Suprapubic skin (tissue), 4 donors: ENCODE measurements around the gene MAP3K20.

Source experiments
- EP300 ChIP-seq: sonication (generic); formaldehyde crosslinking; IDR thresholded peaks from one replicate; pipeline ENCODE4 v1.6.1; 2017; ENCODE audit warnings: antibody characterized with exemption
- POLR2A ChIP-seq, 2 donors: fragments of 450-650 bp; IDR thresholded peaks; one replicate each; pipeline ENCODE4 v1.6.1; 2017; ENCODE audit warnings: antibody characterized with exemption in 2 of 2, mild to moderate bottlenecking in 2 of 2, moderate library complexity in 2 of 2
- POLR2AphosphoS5 ChIP-seq, 3 donors: sonication (generic); formaldehyde crosslinking; IDR thresholded peaks; one replicate each; pipeline ENCODE4 v1.6.1; 2017; ENCODE audit warnings: antibody characterized with exemption in 3 of 3
- TF ChIP-seq, protein P1 (sequence below), 2 donors: fragments of 200-600 bp in 1 of 2; fragments of 450-650 bp in 1 of 2; sonication (generic) in 1 of 2; IDR thresholded peaks; one replicate each; pipeline ENCODE4 v1.5.1; 2016 to 2019; ENCODE audit warnings: antibody characterized with exemption in 2 of 2, mild to moderate bottlenecking in 1 of 2, moderate library complexity in 1 of 2

DNA sequence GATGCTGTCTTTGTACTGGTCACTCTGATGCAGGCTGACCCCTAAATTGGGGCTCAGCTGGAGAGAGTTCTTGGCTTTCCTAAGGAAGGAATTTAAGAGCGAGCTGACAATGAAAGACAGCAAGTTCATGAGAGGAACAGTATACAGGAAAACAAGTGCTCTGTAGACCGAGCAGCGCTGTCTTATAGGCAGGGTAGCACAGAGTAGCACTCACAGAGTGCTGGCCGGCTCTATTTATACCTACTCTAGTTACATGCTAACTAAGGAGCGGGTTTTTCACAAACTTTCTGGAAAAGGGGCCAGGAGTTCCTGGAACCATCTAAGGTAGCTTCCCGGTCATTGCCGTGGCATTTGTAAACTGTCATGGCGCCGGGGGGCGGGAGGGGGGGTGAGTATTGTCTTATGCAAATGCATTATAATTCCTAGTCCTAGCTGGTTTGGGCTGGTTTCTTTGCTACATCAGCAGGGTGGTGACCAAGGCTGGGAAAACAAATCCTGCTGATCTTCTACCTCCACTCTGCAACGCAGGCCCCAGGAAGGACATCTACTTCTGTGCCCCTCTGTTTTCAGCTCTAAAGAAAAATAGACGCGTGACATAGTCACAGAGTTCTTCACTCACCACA lies 31.6 kb upstream of the MAP3K20 start:
- TF ChIP-seq POLR2A (IDR thresholded peaks at IDR 0.05) (no peak), POLR2AphosphoS5 (IDR thresholded peaks at IDR 0.05) (no peak), EP300 (no peak)
- TF ChIP-seq, protein P1, sequence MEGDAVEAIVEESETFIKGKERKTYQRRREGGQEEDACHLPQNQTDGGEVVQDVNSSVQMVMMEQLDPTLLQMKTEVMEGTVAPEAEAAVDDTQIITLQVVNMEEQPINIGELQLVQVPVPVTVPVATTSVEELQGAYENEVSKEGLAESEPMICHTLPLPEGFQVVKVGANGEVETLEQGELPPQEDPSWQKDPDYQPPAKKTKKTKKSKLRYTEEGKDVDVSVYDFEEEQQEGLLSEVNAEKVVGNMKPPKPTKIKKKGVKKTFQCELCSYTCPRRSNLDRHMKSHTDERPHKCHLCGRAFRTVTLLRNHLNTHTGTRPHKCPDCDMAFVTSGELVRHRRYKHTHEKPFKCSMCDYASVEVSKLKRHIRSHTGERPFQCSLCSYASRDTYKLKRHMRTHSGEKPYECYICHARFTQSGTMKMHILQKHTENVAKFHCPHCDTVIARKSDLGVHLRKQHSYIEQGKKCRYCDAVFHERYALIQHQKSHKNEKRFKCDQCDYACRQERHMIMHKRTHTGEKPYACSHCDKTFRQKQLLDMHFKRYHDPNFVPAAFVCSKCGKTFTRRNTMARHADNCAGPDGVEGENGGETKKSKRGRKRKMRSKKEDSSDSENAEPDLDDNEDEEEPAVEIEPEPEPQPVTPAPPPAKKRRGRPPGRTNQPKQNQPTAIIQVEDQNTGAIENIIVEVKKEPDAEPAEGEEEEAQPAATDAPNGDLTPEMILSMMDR (IDR thresholded peaks at IDR 0.05): no peak
